ENCODE results near the gene FOLR2.
"Not testable (repeated sequence)": the region's sequence is repeated elsewhere in the genome, so short reads cannot be mapped to it uniquely, and the experiment has no call there.

GRCh38 chr11:72169754-72170153, 46.8 kb upstream of the FOLR2 start:
- not testable (repeated sequence) for TF ChIP-seq CTCF (IDR thresholded peaks at IDR 0.05; ENCODE audit: low read depth, low read length, missing input control); RAD21 (IDR thresholded peaks at IDR 0.05); TAF1 (conservative IDR thresholded peaks at IDR 0.05); ATF3 (IDR thresholded peaks at IDR 0.05)
